ENCODE measurements around the gene DENND1B.
"Not testable (repeated sequence)": the region's sequence is repeated elsewhere in the genome, so short reads cannot be mapped to it uniquely, and the experiment has no call there.

The DENND1B gene

DNA sequence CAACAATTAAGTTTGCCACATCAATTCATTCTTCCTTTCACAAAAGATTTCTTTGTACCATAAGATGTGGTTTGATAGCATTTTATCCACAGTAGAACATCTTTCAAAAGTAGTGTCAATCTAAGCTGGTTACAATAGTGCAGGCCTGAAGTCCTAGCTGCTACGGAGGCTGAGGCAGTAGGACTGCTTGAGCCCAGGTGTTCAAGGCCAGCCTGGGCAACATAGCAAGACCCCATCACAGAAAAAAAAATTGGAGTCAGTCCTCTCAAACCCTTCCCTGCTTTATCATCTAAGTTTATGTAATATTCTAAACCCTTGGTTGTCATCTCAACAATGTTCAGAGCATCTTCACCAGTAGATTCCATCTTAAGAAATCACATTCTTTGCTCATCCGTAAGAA, 31.7 kb downstream of the DENND1B start:
- no peak for DNase-seq (ENCODE audit: low read depth)

DNA sequence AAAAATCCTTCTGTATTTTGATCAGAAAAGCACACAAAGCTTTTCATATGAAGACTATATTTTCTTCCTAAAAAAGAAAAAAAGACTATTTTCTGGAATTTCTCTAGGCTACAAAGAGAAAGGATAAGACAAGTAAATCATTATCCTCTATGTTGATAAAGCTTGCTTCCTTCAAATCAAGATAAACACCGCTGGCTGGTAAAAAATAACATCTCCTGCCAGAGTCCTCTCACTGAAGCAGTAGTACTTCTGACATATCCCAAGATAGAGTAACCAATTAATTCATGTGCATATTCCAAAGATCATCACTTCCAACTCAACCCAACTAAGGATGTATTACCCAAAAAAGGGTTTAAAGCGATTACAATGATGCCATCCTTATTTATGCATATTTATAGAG, 34.3 kb downstream of the DENND1B start:
- DNase-seq (ENCODE audit: low read depth): no peak

DNA sequence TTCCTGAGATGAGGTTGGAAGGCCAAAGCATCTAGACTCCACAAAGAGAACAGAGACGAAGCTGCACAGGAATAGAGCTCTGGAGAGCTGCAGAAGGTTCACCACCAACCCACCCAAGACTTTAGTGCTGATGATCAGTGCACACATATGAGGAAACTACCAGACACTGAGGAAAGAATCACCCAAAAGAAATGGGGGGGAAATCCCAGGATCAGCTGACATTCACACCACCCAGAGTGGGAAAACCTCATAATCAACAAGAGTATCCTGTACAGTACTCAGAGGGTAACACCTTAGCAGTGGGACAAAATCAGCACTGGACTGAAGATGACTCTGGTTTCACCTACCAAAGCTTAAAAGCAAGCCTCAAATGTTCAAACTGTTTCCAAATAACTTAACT, 36.4 kb downstream of the DENND1B start:
- DNase-seq (ENCODE audit: low read depth): no peak

DNA sequence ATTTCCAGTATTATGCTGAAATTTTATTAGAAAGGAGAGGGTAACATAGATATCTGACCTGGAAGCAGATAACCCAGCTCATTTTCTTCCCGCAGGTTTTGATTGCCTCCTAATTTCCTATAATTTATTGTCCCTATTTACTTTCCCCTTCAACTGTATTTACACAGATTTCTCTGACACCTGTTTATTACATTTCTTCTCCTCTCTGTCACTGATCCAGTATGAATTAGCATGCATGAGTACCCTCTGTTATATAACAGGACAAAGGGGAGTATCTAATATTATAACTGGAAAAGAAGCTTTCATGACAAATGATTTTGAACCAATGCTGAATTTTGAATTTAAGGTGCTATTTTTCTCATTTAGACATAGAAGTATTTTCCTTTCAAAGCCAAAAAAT, 37.4 kb downstream of the DENND1B start:
- DNase-seq (ENCODE audit: low read depth): no peak

DNA sequence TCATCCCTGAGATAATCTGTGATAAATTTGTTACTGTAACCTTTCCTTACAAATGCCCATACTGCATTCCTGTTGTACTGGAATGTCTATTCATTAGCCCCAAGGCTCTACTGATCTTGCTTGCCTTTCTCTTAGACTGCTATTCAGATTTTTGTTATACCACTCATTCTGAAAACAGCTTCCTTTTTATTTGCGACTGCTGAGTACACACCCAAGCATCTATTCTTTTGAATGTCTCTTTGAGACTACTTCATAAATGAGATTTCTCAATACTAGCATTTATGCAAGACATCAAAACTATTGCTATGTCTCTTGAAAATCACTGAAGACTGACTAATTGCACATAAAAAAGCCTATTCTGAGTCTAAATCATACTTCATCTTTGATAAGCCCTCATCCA, 38.6 kb downstream of the DENND1B start:
- DNase-seq (ENCODE audit: low read depth): no peak

DNA sequence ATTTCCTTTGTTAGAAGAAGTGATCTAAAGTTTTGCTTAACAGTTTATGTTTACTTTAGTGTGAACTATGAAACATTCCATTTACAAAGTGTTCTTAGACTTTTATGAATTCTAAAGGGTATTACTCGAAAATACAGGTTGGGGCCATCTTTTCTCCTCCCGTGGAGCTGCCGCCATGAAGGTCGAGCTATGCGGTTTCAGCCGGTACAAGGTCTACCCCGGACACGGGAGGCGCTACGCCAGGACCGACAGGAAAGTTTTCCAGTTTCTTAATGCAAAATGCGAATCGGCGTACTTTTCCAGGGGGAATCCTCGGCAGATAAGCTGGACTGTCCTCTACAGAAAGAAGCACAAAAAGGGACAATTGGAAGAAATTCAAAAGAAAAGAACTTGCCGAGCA, 39.8 kb downstream of the DENND1B start:
- DNase-seq (ENCODE audit: low read depth): no peak

DNA sequence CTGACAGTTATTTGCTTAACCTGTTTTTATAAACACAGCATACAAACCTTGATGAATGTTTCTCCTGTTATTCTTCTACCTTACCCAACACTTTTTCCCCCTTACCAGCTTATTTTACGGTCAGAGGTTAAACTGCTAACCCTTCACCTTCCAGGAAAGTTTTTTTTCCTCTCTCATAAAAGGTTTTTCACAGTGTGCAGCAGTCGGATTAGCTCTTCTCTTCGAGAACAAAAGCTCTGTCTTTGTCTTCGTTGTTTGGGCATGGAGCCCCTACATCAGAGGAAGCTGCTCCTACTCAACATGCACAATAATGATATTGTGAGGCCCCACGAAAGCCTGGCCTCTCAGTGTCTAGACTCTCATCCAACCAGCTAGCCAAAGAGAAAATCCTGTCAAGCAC, 42.0 kb downstream of the DENND1B start:
- DNase-seq (ENCODE audit: low read depth): no peak

DNA sequence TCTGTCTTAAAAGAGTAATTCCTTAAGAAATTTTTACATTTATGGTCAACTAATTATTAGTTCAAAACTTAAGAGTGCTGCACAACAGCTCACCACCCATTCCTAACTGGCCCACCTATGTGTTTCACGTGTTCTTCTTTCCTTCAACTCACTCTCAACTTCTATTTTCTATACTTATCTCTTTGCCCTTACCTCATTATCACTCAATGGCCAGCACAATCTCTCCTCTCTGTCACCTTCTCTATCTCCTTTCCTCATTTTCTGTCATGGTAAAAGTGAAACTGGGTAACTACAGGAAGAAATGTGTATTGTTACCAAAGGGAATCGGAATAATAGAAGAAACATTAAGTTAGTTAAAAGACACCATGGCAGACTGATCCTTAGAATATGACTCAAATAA, 43.1 kb downstream of the DENND1B start:
- DNase-seq (ENCODE audit: low read depth): no peak

DNA sequence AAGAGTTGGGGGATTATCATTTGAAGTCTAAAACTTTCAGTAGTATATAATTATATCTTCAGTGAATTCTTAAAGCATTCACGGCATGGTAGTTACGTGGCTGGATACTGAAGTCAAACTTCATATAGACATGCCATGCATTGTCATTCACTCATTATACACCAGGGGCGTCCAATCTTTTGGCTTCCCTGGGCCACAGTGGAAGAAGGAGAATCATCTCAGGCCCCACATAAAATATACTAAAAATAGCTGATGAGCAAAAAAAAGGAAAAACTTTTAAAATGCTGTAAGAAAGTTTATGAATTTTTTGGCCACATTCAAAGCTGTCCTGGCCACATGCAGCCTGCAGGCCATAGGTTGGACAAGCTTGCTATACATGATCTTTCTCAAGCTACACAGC, 43.8 kb downstream of the DENND1B start:
- DNase-seq (ENCODE audit: low read depth): no peak

DNA sequence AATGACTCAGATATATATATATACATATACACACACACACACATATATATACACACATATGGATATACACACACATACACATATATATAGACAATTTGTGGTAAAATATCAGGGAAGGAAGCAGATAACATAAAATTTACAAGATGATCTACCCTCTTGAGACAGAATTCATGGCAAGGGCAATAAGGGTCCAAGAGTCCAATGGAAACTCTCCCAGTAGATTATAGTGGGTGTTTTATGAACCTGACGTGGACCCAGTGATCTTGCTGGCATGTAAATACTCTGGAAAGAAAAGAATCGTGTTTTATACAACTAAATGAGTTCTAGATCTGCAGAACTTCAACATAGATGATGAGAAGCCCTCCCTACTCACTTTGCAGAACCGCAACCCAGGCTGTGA, 49.3 kb downstream of the DENND1B start:
- DNase-seq (ENCODE audit: low read depth): no peak

DNA sequence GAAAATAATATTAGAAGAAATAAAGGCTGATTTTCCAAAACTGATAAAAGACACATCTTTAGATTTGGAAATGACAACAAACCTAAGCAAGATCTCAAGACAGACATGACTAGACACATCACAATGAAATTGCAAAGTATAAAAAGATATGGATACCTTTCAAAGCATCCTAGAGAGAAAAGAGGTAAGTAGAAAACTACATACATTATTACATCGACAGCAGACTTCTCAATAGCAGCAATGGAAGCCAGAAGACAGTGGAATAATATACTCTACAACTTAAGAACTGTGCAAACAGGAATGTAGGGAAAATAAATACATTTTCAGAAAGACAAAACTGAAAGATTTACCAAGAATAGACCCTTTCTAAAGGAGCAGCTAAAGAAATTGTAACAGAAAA, 50.2 kb downstream of the DENND1B start:
- DNase-seq (ENCODE audit: low read depth): no peak

DNA sequence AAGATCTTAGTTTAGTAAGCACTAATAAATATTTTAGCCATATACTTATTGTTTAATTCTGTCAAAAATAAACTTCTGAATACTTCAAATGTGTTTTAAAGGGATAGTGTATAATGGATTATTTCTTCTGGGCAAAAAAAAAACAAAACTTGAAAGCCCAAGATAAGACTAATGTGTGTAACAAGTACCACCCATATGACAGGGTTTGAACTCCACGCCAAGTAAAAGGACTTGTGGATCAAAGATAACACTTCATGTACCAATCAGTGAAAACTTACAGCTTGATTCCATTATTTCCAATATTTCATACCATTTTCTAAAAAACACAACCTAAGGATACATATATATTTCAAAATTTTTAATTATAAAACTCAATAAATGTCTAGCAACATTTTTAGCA, 59.5 kb downstream of the DENND1B start:
- no peak for DNase-seq (ENCODE audit: low read depth)

DNA sequence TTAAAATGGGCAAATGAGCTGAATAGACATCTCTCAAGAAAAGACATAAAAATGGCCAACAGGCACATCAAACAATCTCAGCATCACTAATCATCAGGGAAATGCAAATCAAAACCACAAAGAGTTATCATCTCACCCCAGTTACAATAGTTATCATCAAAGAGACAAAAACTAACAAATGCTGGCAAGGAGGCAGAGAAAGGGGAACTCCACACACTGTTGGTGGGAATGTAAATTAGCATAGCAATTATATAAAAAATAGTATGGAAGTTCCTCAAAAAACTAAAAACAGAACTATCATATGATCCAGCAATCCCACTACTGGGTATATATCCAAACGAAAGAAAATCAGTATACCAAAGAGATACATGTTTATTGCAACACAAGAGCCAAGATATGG, 68.7 kb downstream of the DENND1B start:
- no peak for DNase-seq (ENCODE audit: low read depth)

DNA sequence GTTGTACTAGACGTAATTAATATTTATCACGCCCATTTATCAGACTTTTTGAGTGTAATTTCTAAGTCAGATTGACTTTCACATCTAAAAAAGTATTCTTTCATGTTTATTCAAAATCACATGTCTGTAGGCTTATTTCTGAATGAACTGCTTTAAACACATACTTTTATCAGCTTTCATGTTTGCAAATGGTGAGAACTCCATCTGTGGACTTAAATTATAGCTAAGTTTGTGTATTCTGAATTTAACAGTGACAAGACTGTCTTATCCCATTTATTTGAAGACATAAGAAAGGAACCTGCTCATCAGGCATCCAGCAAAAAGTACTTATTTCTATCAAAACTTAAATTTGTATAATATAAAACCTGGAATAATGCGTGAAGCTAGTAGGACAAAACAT, 69.3 kb downstream of the DENND1B start:
- DNase-seq (ENCODE audit: low read depth): no peak

DNA sequence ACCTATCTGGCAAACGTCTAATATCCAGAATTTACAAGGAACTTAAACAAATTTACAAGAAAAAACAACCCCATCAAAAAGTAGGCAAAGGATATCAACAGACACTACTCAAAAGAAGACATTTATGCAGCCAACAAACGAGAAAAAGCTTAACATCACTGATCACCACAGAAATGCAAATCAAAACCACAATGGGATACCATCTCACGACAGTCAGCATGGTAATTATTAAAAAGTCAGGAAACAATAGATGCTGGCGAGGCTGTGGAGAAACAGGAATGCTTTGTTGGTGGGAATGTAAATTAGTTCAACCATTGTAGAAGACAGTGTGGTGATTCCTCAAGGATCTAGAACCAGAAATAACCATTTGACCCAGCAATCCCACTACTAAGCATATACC, 74.6 kb downstream of the DENND1B start:
- DNase-seq (ENCODE audit: low read depth): not testable (repeated sequence)

DNA sequence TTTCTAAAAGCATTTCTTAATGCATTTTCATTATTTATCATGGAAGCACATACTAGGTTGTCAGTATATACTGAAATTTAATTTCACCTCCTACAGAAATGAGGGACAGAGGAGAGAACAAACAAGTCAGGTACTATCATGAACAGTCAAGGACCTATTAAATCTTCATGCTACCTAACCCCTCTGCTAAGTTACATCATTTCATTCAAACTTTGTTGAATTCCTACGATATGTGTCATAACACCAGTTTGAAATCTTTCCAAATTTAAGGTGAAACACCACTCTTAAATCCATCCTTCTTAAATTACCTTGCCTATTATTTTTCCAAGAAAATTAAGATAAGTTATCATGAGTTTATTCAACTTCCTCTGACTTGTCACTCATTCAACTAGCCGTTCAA, 78.9 kb downstream of the DENND1B start:
- no peak for DNase-seq (ENCODE audit: low read depth)

DNA sequence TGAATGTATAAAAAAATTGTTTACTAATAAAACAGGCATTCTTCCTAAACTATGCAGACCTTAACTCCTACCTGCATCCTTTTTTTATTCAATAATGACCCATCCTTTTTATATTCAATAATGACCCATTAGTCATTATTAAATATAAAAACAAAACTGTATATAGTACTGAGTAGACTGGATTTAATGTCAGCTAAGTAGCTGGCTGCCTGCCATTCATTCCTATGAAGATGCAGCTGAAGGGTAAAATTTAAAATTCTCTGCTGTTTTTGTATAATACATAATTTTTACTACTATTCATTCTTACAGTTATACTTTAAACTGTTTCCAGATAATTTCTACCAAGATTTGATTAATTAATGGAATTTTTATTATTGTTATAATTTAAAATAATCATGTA, 79.3 kb downstream of the DENND1B start:
- no peak for DNase-seq (ENCODE audit: low read depth)

DNA sequence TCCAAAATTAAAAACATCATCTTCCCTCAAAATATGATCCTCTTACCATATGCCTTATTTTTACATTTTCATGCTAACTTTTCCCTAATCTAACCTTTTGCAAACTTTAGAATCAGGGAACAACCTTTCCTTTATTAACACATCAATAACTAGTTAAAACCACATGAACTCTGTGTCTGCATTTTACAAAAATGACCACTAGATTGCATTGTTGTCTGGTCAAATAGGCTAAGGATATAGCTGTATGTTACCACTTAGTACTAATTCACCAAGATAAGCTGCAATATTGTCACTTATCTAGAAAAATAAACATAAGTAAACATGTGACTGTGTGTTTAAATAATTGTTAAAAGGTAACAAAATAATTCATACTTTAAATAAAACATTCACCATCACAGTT, 82.3 kb downstream of the DENND1B start:
- no peak for DNase-seq (ENCODE audit: low read depth)

DNA sequence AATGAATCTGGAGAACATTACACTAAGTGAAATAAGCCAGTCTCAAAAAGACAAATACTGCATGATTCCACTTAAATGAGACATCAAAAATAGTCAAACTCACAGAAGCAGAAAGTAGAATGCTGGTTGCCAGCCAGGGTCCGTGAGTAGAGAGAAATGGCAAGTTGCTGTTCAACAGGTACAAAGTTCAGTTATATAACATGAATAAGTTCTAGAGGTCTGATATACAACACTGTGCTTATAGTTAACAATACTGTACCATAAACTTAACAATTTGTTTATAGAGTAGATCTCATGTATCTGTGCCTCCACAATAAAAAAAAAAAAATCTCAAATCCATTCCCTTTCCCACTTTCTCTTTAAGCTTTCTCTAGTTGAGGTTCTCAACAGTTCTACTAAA, 83.5 kb downstream of the DENND1B start:
- DNase-seq (ENCODE audit: low read depth): no peak

DNA sequence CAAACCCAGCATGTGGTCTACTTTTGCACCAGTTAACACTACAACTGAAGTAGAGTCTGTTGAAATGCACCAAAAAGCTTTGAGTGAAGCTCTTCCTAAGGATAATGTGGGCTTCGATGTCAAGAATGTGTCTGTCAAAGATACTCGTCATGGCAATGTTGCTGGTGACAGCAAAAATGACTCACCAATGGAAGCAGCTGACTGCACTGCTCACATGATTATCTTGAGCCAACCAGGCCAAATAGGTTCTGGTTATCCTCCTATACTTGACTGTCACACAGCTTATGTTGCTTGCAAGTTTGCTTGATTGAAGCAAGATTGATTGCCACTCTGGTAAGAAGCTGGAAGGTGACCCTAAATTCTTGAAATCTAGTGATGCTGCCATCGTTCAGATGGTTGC, 85.2 kb downstream of the DENND1B start:
- no peak for DNase-seq (ENCODE audit: low read depth)

DNA sequence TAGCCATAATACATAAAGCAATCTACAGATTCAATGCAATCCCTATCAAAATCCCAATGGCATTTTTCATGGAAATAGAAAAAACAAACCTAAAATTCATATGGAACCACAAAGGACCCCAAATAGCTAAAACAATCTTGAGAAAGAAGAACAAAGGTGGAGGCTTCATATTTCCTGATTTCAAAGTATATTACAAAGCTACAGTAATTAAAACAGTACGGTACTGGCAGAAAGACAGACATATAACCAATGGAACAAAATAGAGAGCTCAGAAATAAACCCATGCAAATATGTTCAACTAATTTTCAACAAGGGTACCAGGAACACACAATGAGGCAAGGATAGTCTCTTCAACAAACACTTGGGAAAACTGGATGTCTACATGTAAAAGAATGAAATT, 87.0 kb downstream of the DENND1B start:
- DNase-seq (ENCODE audit: low read depth): no peak

DNA sequence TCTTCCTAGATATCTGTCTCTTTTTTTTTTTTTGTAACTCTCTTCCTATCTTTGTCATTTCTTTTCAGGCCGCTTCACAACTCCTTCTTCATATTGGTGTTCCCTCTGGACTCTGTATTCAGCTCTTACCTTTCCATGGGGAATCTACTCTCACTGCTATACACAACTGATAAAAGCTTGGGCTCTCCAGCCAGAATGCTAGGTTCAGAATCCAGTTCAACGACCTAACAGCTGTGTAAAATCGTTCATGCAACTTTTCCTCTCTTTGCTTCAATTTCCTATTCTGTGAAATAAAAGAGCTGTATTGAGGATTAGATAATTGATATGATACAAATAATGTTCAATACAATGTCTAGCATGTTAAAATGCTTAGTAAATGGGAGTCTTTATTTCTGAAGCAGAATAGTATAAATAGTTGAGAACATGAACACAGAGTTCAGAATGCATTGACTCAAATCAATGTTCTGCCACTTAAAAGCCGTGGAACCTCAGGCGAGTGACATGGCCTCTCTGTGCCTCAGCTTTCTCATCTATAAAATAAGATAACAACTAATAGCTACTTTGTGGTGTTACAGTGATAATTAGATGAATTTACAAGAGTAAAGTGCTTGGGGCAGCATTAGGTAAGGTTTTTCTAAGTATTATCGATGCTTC, 88.5 kb downstream of the DENND1B start:
- no peak for DNase-seq (ENCODE audit: low read depth)

DNA sequence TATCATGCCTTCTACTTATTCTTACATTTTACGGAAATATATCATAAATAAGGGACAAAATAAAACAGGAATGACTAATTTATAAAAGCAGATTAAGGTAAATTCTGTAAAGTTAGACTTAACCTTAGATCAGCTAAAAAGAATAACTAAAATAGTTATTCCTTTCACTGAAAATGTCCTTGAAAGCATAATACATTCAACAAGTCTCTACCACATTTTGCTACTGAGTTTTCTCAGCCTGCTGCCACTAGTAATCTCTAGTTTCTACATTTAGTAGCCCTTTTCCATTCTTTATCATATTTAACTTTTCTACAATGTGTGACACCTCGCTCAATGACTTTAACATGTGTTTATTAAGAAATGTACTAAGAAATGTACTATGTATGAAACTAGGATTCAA, 89.0 kb downstream of the DENND1B start:
- DNase-seq (ENCODE audit: low read depth): no peak

DNA sequence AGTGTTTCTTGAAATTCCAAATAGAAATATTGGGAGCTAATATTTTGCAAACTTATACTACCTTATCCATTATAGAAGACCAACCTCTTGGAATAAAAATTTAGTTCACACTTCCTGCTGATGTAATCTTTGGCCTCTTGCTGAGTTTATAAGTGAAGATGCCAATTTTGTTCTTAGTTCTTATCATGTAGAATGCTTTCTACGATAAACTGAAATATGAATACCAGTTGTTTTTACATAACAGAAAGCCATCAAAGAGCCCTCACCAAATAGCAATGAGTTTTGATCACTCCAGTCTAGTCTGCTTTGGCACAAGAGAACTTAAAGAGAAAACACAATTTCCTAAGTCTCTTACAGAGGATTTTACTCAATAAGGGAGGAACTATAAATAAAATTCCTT, 89.5 kb downstream of the DENND1B start:
- no peak for DNase-seq (ENCODE audit: low read depth)

Data from stimulated activated CD8-positive, alpha-beta memory T cell treated with anti-CD3 and anti-CD28 coated beads, Interleukin-7, amount 100 ng/mL, for 24 hours (primary cell).